Fibroblast of pulmonary artery (primary cell): ENCODE measurements around the gene PDE4D.

ENCODE experiments used
- DNase-seq: peaks from one replicate; pipeline ENCODE4 v3.0.0-alpha.2; 2010; ENCODE audit warnings: low read depth
- H3K4me3 ChIP-seq: replicated peaks from 2 replicates; pipeline ENCODE4 v1.5.1; 2011; ENCODE audit warnings: low read depth, mild to moderate bottlenecking, control low read depth, low read length, moderate library complexity
- CTCF ChIP-seq: IDR thresholded peaks from 2 replicates; pipeline ENCODE4 v1.5.1; 2011; ENCODE audit warnings: mild to moderate bottlenecking, control low read depth, low read length, inconsistent platforms; ENCODE audit errors: missing control alignments

Gene PDE4D

GRCh38 chr5:58925627-58926540 is 967.6 kb downstream of the PDE4D start:
- H3K4me3 ChIP-seq, result no peak overlapping the region
- no peak for TF ChIP-seq CTCF
- DNase-seq, result no peak

GRCh38 chr5:58924306-58924705 is 969.2 kb downstream of the PDE4D start:
- TF ChIP-seq CTCF, result no peak
- H3K4me3 ChIP-seq, result no peak overlapping the region
- no peak for DNase-seq

- no peak for TF ChIP-seq CTCF
- H3K4me3 ChIP-seq, result no peak overlapping the region
- DNase-seq, result no peak
Measured at GRCh38 chr5:58923355-58923754, 970.2 kb downstream of the PDE4D start.

- peak; percentile 66 for DNase-seq
- no peak overlapping the region for H3K4me3 ChIP-seq
- no peak for TF ChIP-seq CTCF
Measured at GRCh38 chr5:58922461-58923171, 970.9 kb downstream of the PDE4D start.

- no peak for TF ChIP-seq CTCF
- DNase-seq, result peak; percentile 36
Measured at GRCh38 chr5:58921159-58921558, 972.4 kb downstream of the PDE4D start.

GRCh38 chr5:58919833-58920232 is 973.7 kb downstream of the PDE4D start:
- DNase-seq, result no peak
- TF ChIP-seq CTCF, result no peak
- no peak overlapping the region for H3K4me3 ChIP-seq

More at GRCh38 chr5:58921159-58921558, 972.4 kb downstream of the PDE4D start:
- H3K4me3 ChIP-seq, result no peak overlapping the region
